Measurements from ENCODE around the gene CXorf51A.
"Not testable (repeated sequence)": the region's sequence is repeated elsewhere in the genome, so short reads cannot be mapped to it uniquely, and the experiment has no call there.

Gene CXorf51A

GRCh38 chrX:146814644-146815043, at the start of gene CXorf51A:
Gene CXorf51A (minus strand): TSS chrX:146814744. CDS start chrX:146814723, 21 bp downstream.
- DNase-seq (ENCODE audit: low read depth in 2 of 2): not testable (repeated sequence)

GRCh38 chrX:146863566-146863965, 49.0 kb upstream of the CXorf51A start:
- no peak for DNase-seq (ENCODE audit: low read depth in 2 of 2)

- no peak for DNase-seq (ENCODE audit: low read depth in 2 of 2)
These were observed 39.7 kb upstream of the CXorf51A start for GRCh38 chrX:146854281-146854680.

GRCh38 chrX:146831994-146832393, 17.4 kb upstream of the CXorf51A start:
- no peak for DNase-seq (ENCODE audit: low read depth in 2 of 2)

GRCh38 chrX:146809471-146809870, 5.1 kb downstream of the CXorf51A start, which contains the start of gene CXorf51B:
Gene CXorf51B (plus strand): TSS chrX:146809771. CDS start chrX:146809792, 21 bp downstream.
- DNase-seq (ENCODE audit: low read depth in 2 of 2): not testable (repeated sequence)
